H1 (cell line): ENCODE results near the gene ARHGEF10L. TPM values are rescaled to one million over a fixed set of nuclear protein-coding genes. Genes with fewer than 3 reads are reported as not detected.
A peak's percentile ranks its signal among the peaks of the same experiment; 100 is the strongest.

Source experiments
- CTCF ChIA-PET: fragments of 300-600 bp; sonication (Branson Sonifier 250); formaldehyde crosslinking; loops from one replicate; lab custom pipeline; 2021; ENCODE audit not compliant: partially characterized antibody; lab: Charles Lee
- POLR2A ChIA-PET: fragments of 300-600 bp; sonication (Branson Sonifier 250); formaldehyde crosslinking; loops from one replicate; lab custom pipeline; 2021; ENCODE audit warnings: inconsistent platforms; ENCODE audit not compliant: partially characterized antibody; lab: Charles Lee
- DNase-seq, 2 experiments: peaks; one replicate each; pipeline versions ENCODE4 v3.0.0 to v3.0.0-alpha.2; 2010 to 2022; ENCODE audit warnings: low spot score in 2 of 2, low read depth in 1 of 2, mixed read lengths in 1 of 2
- FAIRE-seq: peaks from 2 replicates; lab custom pipeline; 2011; peaks lifted over from hg19 to GRCh38; lab: Jason Lieb, UNC
- H2AFZ ChIP-seq: 2 replicates; pipeline ENCODE4 v1.8.1; 2012; ENCODE audit warnings: low read length, inconsistent platforms
- H2AK5ac ChIP-seq: 2 replicates; pipeline ENCODE4 v1.6.1; 2013; ENCODE audit warnings: low read depth, low read length
- H2BK120ac ChIP-seq: replicated peaks from 2 replicates; pipeline ENCODE3; 2013; ENCODE audit warnings: low read depth, low read length, inconsistent platforms
- H2BK12ac ChIP-seq: 2 replicates; pipeline ENCODE4 v1.6.1; 2013; ENCODE audit warnings: low read depth, low read length
- H2BK15ac ChIP-seq: 2 replicates; pipeline ENCODE4 v1.6.1; 2013; ENCODE audit warnings: low read length
- H2BK20ac ChIP-seq: 2 replicates; pipeline ENCODE4 v1.6.1; 2013; ENCODE audit warnings: low read length
- H2BK5ac ChIP-seq: 2 replicates; pipeline ENCODE4 v1.6.1; 2013; ENCODE audit warnings: low read depth, low read length
- H3K14ac ChIP-seq: 2 replicates; pipeline ENCODE4 v1.6.1; 2013; ENCODE audit warnings: inconsistent platforms; ENCODE audit not compliant: insufficient read length
- H3K18ac ChIP-seq: 2 replicates; pipeline ENCODE4 v1.6.1; 2013; ENCODE audit warnings: low read length; ENCODE audit errors: extremely low read depth
- H3K23ac ChIP-seq: 2 replicates; pipeline ENCODE4 v1.6.1; 2013; ENCODE audit warnings: inconsistent platforms; ENCODE audit not compliant: insufficient read length
- H3K23me2 ChIP-seq: 2 replicates; pipeline ENCODE4 v1.6.1; 2013; ENCODE audit warnings: low read depth, low read length
- H3K27ac ChIP-seq: 2 replicates; pipeline ENCODE4 v1.6.1; 2011; ENCODE audit warnings: low read depth, low read length, inconsistent platforms
- H3K27me3 ChIP-seq, 4 experiments: replicated peaks in 1 of 4; 1 replicate in 1 of 4; 2 replicates in 3 of 4; pipeline versions ENCODE4 v1.6.1 to v1.8.1; 2011 to 2013; ENCODE audit warnings: low read length in 3 of 4, mild to moderate bottlenecking in 3 of 4, inconsistent platforms in 2 of 4, mixed read lengths in 2 of 4, moderate library complexity in 1 of 4; ENCODE audit not compliant: control insufficient read depth in 3 of 4, insufficient read depth in 3 of 4; ENCODE audit errors: extremely low read depth in 1 of 4
- H3K36me3 ChIP-seq, 4 experiments: 2 replicates each; pipeline versions ENCODE4 v1.6.1 to v1.8.1; 2011 to 2013; ENCODE audit warnings: mild to moderate bottlenecking in 4 of 4, low read length in 3 of 4, moderate library complexity in 2 of 4, control low read depth in 1 of 4, inconsistent platforms in 1 of 4; ENCODE audit not compliant: insufficient read depth in 4 of 4, control insufficient read depth in 2 of 4
- H3K4ac ChIP-seq: replicated peaks from 2 replicates; pipeline ENCODE3; 2013; ENCODE audit warnings: low read length, low read depth, mixed read lengths, inconsistent platforms; ENCODE audit not compliant: insufficient read length
- H3K4me1 ChIP-seq, 4 experiments: replicated peaks in 1 of 4; 1 replicate in 1 of 4; 2 replicates in 3 of 4; pipeline versions ENCODE4 v1.6.1 to v1.8.1; 2011 to 2013; ENCODE audit warnings: low read length in 3 of 4, inconsistent platforms in 2 of 4, mixed read lengths in 1 of 4; ENCODE audit not compliant: insufficient read depth in 4 of 4, control insufficient read depth in 3 of 4
- H3K4me2 ChIP-seq, 2 experiments: 2 replicates each; pipeline versions ENCODE4 v1.6.1 to v1.8.1; 2011 to 2013; ENCODE audit warnings: low read depth in 2 of 2, low read length in 2 of 2, control low read depth in 1 of 2, inconsistent platforms in 1 of 2, mild to moderate bottlenecking in 1 of 2; ENCODE audit not compliant: insufficient read depth in 1 of 2
- H3K4me3 ChIP-seq, 4 experiments: fragments of 200-600, 300-600 bp in 1 of 4; sonication (generic), shearing (Covaris generic), sonication (Bioruptor Twin) in 1 of 4; 2 replicates each; pipeline versions ENCODE4 v1.5.1 to v1.8.1; 2011 to 2016; ENCODE audit warnings: low read length in 4 of 4, low read depth in 3 of 4, control low read depth in 2 of 4, inconsistent platforms in 2 of 4, mild to moderate bottlenecking in 2 of 4, mixed read lengths in 1 of 4, moderate library complexity in 1 of 4; ENCODE audit not compliant: insufficient read depth in 2 of 4; ENCODE audit errors: extremely low read depth in 1 of 4
- H3K56ac ChIP-seq: replicated peaks from 2 replicates; pipeline ENCODE3; 2013; ENCODE audit warnings: low read depth, mild to moderate bottlenecking, mixed read lengths, low read length, inconsistent platforms; ENCODE audit not compliant: insufficient read length
- H3K79me1 ChIP-seq: 2 replicates; pipeline ENCODE4 v1.6.1; 2013; ENCODE audit warnings: low read depth, low read length, control low read depth
- H3K79me2 ChIP-seq, 2 experiments: 2 replicates each; pipeline versions ENCODE4 v1.6.1 to v1.8.1; 2012 to 2013; ENCODE audit warnings: low read length in 2 of 2, mild to moderate bottlenecking in 2 of 2, inconsistent platforms in 1 of 2; ENCODE audit not compliant: insufficient read depth in 2 of 2, control insufficient read depth in 1 of 2
- H3K9ac ChIP-seq, 4 experiments: replicated peaks in 1 of 4; 1 replicate in 1 of 4; 2 replicates in 3 of 4; pipeline versions ENCODE4 v1.6.1 to v1.8.1; 2011 to 2013; ENCODE audit warnings: low read depth in 3 of 4, low read length in 3 of 4, control low read depth in 2 of 4, mild to moderate bottlenecking in 2 of 4, moderate library complexity in 2 of 4, inconsistent platforms in 1 of 4; ENCODE audit errors: extremely low read depth in 1 of 4
- H3K9me3 ChIP-seq, 2 experiments: 2 replicates each; pipeline versions ENCODE4 v1.6.1 to v1.8.1; 2012 to 2013; ENCODE audit warnings: mild to moderate bottlenecking in 2 of 2, moderate library complexity in 2 of 2, control low read depth in 1 of 2, inconsistent platforms in 1 of 2, low read depth in 1 of 2, low read length in 1 of 2, mixed read lengths in 1 of 2; ENCODE audit not compliant: insufficient read depth in 2 of 2
- H4K20me1 ChIP-seq, 2 experiments: replicated peaks in 1 of 2; 2 replicates each; pipeline versions ENCODE3 to v1.8.1; 2011 to 2013; ENCODE audit warnings: inconsistent platforms in 2 of 2, low read length in 2 of 2, mild to moderate bottlenecking in 1 of 2; ENCODE audit not compliant: insufficient read depth in 2 of 2, control insufficient read depth in 1 of 2
- H4K5ac ChIP-seq: 2 replicates; pipeline ENCODE4 v1.6.1; 2013; ENCODE audit warnings: low read length, low read depth, mixed read lengths, inconsistent platforms; ENCODE audit not compliant: insufficient read length
- H4K8ac ChIP-seq: 2 replicates; pipeline ENCODE4 v1.8.0; 2013; ENCODE audit warnings: mild to moderate bottlenecking, moderate library complexity, low read length, inconsistent platforms; ENCODE audit not compliant: insufficient read depth; ENCODE audit errors: extremely low read depth
- H4K91ac ChIP-seq: replicated peaks from 2 replicates; pipeline ENCODE3; 2013; ENCODE audit warnings: low read length, mixed read lengths, inconsistent platforms; ENCODE audit not compliant: insufficient read length
- CEBPB ChIP-seq: IDR thresholded peaks from 2 replicates; pipeline ENCODE4 v1.6.1; 2012; ENCODE audit warnings: low read depth, low read length
- EGR1 ChIP-seq: IDR thresholded peaks from 2 replicates; pipeline ENCODE4 v1.6.1; 2011; ENCODE audit warnings: low read depth, low read length, borderline replicate concordance
- EZH2 ChIP-seq: fragments of 200-600 bp; sonication (generic); IDR thresholded peaks from 2 replicates; pipeline ENCODE4 v1.7.1; 2012; ENCODE audit warnings: low read depth, mild to moderate bottlenecking, moderate library complexity, low read length, inconsistent platforms; ENCODE audit not compliant: severe bottlenecking
- FOSL1 ChIP-seq: IDR thresholded peaks from 2 replicates; pipeline ENCODE4 v1.6.1; 2011; ENCODE audit warnings: mild to moderate bottlenecking, low read depth, low read length, moderate library complexity; ENCODE audit not compliant: insufficient read depth
- HDAC6 ChIP-seq: IDR thresholded peaks from one replicate; pipeline ENCODE4 v1.7.1; 2012; ENCODE audit warnings: low read depth, mild to moderate bottlenecking, inconsistent platforms, low read length, moderate library complexity
- POLR2AphosphoS5 ChIP-seq: IDR thresholded peaks from 2 replicates; pipeline ENCODE4 v1.6.1; 2011; ENCODE audit warnings: low read depth, low read length
- RXRA ChIP-seq: IDR thresholded peaks from 2 replicates; pipeline ENCODE4 v1.6.1; 2011; ENCODE audit warnings: low read depth, mild to moderate bottlenecking, low read length, moderate library complexity; ENCODE audit not compliant: insufficient read depth
- SIX5 ChIP-seq: IDR thresholded peaks from 2 replicates; pipeline ENCODE4 v1.6.1; 2011; ENCODE audit warnings: mild to moderate bottlenecking, low read depth, low read length
- USF2 ChIP-seq: IDR thresholded peaks from 2 replicates; pipeline ENCODE4 v1.6.1; 2011; ENCODE audit warnings: low read length, improper control_type of control experiment
- WGBS, 2 experiments: shearing (Covaris generic) in 1 of 2; methylation state at CpG; one replicate each; pipeline versions ENCODE4 v1.1.6 to v1.1.7; 2013 to 2015; ENCODE audit warnings: low lambda C conversion rate in 2 of 2, mixed read lengths in 2 of 2, inconsistent platforms in 1 of 2, low coverage in 1 of 2, missing lambda C conversion rate in 1 of 2; ENCODE audit not compliant: insufficient replicate concordance in 2 of 2, insufficient coverage in 1 of 2, insufficient read length in 1 of 2; ENCODE audit errors: extremely low coverage in 1 of 2, missing lambda C conversion rate in 1 of 2; 5-methylcytosine and 5-hydroxymethylcytosine counted together
- polyA plus RNA-seq, 7 experiments: library from polyadenylated mRNA; depleted of rRNA in 3 of 7; stranded (reverse) in 5 of 7; unstranded in 2 of 7; fragments of >200 nt in 5 of 7; fragments of 200-250 nt in 2 of 7; gene quantifications; 1 replicate in 5 of 7; 2 replicates in 1 of 7; 4 replicates in 1 of 7; pipeline versions ENCODE4 v1.2.1 to v1.2.3, GENCODE V29; 2011 to 2013; ENCODE audit warnings: missing spikeins in 2 of 7, mixed read lengths in 2 of 7
- total RNA-seq: library from RNA; stranded (reverse); fragmentation: NEBNext Ultra II Directional; extraction: Animal tissue kit (Norgen Biotek cat#: 25700); gene quantifications from 2 replicates; pipeline ENCODE4 v1.2.1, GENCODE V29; 2021

Gene ARHGEF10L
- total and polyA plus RNA-seq, 2 of the 8 experiments (the other 6 are each of a cell fraction or from before 2014, with no cell fraction given), result 33.6 to 39.6 TPM

DNA sequence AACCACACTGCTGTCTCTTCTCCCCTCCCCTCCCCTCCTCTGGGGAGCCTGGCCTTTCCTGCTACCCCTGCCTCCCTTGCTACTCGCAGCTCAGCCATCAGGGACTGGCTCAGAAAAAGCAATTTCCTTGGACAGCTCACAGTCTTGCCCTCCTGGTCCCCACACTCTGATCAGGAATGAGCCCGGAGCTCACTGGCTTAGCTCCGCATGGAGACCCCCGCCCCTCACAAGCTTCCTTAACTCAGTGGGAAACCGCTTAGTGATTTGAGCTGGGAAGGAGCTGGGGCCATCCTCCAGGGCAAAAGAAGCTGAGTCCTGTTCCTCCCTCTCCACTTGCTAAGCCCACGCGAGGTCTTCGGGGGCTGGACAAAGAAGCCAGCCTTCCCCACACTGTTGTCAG is 145.3 kb downstream of the ARHGEF10L start:
- H2BK5ac ChIP-seq, result no peak overlapping the region; the same call in 1 of the 2 replicates
- no peaks in the 10 kb centered on the region for H3K79me2 ChIP-seq
- no peak overlapping the region for H3K4me2 ChIP-seq
- no peaks in the 10 kb centered on the region for H3K27me3 ChIP-seq
- DNase-seq, result no peak
- H3K4ac ChIP-seq, result no peak overlapping the region
- no peak overlapping the region for H2BK15ac ChIP-seq
- no peaks in the 10 kb centered on the region for H3K79me1 ChIP-seq
- H3K14ac ChIP-seq, result no peak overlapping the region
- H3K9me3 ChIP-seq, result no peaks in the 10 kb centered on the region
- ChIA-PET POLR2A (interaction anchor here (0.6 to 1.1 kb wide), 2 partner anchors 9 to 244 kb away, joined by 3 to 4 read pairs; no protein-coding TSS in a partner anchor), CTCF (interaction anchor here (0.7 to 8.3 kb wide), 10 partner anchors 10 to 190 kb away, joined by 3 to 52 read pairs (median 8); no protein-coding TSS in a partner anchor)
- H3K23me2 ChIP-seq, result no peaks in the 10 kb centered on the region
- peaks cover 0 to 8% (median 5%) of the 10 kb centered on the region in 4 experiments; a peak in 5 of 7 replicates for H3K4me1 ChIP-seq
- peaks cover 0 to 14% (median 5%) of the 10 kb centered on the region in 4 experiments; a peak in 1 of 8 replicates for H3K36me3 ChIP-seq
- no peak overlapping the region for H3K4me3 ChIP-seq
- peak overlapping the region; percentile 51; the same call in 1 of the 2 replicates for H4K8ac ChIP-seq
- no peak overlapping the region for H3K23ac ChIP-seq
- H3K27ac ChIP-seq, result no peak overlapping the region
- TF ChIP-seq HDAC6 (no peak), EGR1 (no peak), RXRA (no peak), POLR2AphosphoS5 (no peak), SIX5 (no peak), CEBPB (no peak), FOSL1 (no peak), EZH2 (no peak), USF2 (no peak)
- peaks cover 6 to 8% of the 10 kb centered on the region in 2 experiments for H4K20me1 ChIP-seq
- H2AK5ac ChIP-seq, result no peak overlapping the region
- H3K56ac ChIP-seq, result no peak overlapping the region
- H4K91ac ChIP-seq, result no peak overlapping the region
- no peak overlapping the region for H2BK12ac ChIP-seq
- no peak overlapping the region for H2AFZ ChIP-seq
- no peak overlapping the region for H2BK120ac ChIP-seq
- no peak overlapping the region for H4K5ac ChIP-seq
- no peak overlapping the region for H2BK20ac ChIP-seq
- no peak overlapping the region; a peak in 1 of 7 replicates for H3K9ac ChIP-seq
- FAIRE-seq, result no peak
- WGBS, 2 experiments, result 84% methylated on average over 7 of the region's 8 CpGs; no CpG with 5 or more reads in 1 of the 2 experiments
- H3K18ac ChIP-seq, result no peak overlapping the region; the same call in 1 of the 2 replicates
